ENCODE data around the gene OR2T12. TPM values are rescaled to one million over a fixed set of nuclear protein-coding genes. Genes with fewer than 3 reads are reported as not detected.

The OR2T12 gene
- total RNA-seq, 5 donors from 2014 or later (not counting 1 experiment from before 2014, with no cell fraction given) = not detected

Other genes starting within 250 kb of the OR2T12 start
- not detected for gene OR2L13, start 208.2 kb downstream of the OR2T12 start, total RNA-seq
- gene OR2M5, start 158.3 kb downstream of the OR2T12 start, total RNA-seq = not detected
- gene OR2M2, start 128.6 kb downstream of the OR2T12 start, total RNA-seq = not detected
- gene OR2M3, start 106.2 kb downstream of the OR2T12 start, total RNA-seq = not detected
- not detected for gene OR2M4, start 72.0 kb downstream of the OR2T12 start, total RNA-seq
- not detected for gene OR2T33, start 25.4 kb downstream of the OR2T12 start, total RNA-seq
- gene OR2M7, start 21.1 kb upstream of the OR2T12 start, total RNA-seq = not detected
- not detected for gene OR14C36, start 45.4 kb upstream of the OR2T12 start, total RNA-seq
- gene OR2T4, start 58.2 kb upstream of the OR2T12 start, total RNA-seq = not detected
- not detected for gene OR2T6, start 72.3 kb upstream of the OR2T12 start, total RNA-seq
- not detected for gene OR2T1, start 99.6 kb upstream of the OR2T12 start, total RNA-seq
- not detected for gene OR2T2, start 142.2 kb upstream of the OR2T12 start, total RNA-seq
- not detected for gene OR2T3, start 169.9 kb upstream of the OR2T12 start, total RNA-seq
- not detected for gene OR2T5, start 185.2 kb upstream of the OR2T12 start, total RNA-seq
- not detected for gene OR2G6, start 204.6 kb upstream of the OR2T12 start, total RNA-seq